HG03520 (cell line): ENCODE data around the gene ZNF546.
A peak's percentile ranks its signal among the peaks of the same experiment; 100 is the strongest.
"Not testable (repeated sequence)": the region's sequence is repeated elsewhere in the genome, so short reads cannot be mapped to it uniquely, and the experiment has no call there.

Experiments
- ATAC-seq: cut with Tn5 transposase; IDR thresholded peaks from one replicate; pipeline ENCODE4 v1.9.1; 2021; ENCODE audit warnings: mild to moderate bottlenecking, moderate library complexity; ENCODE audit not compliant: unreplicated experiment

The ZNF546 gene

DNA sequence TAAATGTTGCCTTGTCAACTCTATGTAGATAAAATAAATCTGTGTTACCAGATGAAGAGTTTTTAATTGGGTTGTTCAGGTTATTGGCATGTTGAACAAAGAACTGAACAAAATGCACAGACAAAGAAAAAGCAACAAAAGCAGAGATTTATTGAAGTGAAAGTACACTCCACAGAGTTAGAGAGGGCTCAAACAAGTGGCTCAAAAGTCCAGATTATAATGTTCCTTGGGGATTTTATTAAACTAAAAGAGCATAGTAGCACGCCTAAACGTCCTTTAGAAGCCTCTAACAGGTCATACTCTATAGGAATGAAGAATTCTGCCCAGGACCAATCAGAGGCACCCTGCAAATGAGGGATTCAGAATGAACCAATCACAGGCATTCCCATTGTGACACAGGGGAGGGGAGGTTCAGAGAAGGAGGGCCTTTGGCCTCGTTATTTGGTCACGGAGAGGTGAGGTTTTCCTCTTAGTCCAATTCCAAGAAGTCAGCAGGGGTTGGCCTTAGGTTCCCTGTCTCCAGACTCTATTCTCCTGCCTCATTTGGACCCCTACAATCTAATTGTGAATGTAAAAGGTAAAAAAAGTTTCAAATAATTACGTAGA lies 13.1 kb upstream of the ZNF546 start:
- no peak for ATAC-seq

DNA sequence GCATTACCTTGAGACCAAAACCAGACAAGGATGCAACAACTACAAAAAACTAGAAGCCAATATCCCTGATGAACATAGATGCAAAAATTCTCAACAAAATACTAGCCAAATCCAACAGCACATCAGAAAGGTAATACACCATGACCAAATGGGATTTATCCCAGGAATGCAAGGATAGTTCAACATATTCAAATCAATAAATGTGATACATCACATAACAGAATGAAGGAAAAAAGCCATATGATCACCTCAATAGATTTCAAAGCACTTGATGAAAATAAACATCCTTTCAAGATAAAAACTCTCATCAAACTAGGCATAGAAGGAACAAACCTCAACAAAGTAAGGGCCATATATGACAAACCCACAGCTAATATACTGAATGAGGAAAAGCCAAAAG lies 10.2 kb upstream of the ZNF546 start:
- no peak for ATAC-seq

DNA sequence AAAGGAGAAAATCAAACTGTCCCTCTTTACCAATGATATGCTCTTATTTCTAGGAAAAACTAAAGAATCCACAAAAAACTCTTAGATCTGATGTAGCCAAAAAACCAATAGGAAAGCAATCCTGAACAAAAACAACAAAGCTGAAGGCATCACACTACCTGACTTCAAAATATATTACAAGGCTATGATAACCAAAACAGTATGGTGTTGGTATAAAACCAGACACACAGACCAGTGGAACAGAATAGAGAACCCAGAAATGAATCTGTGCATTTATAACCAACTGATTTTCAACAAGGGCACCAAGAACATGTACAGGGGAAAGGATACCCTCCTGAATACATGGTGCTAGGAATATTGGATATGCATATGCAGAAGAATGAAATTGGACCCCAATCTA lies 9.7 kb upstream of the ZNF546 start:
- no peak for ATAC-seq

DNA sequence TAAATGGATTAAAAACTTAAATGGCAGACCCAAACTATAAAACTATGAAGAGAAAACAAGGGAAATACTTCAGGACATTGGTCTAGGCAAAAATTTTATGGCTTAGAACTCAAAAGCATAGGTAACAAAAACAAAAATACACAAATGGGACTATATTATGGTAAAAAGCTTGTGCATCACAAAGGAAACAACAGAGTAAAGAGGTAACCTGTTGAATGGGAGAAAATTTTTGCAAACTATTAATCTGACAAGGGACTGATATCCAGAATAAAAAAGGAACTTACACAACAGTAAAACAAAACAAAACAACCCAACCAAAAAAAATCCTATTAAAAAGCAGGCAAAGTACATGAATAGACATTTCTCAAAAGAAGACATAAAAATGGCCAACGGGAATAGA lies 9.3 kb upstream of the ZNF546 start:
- no peak for ATAC-seq

DNA sequence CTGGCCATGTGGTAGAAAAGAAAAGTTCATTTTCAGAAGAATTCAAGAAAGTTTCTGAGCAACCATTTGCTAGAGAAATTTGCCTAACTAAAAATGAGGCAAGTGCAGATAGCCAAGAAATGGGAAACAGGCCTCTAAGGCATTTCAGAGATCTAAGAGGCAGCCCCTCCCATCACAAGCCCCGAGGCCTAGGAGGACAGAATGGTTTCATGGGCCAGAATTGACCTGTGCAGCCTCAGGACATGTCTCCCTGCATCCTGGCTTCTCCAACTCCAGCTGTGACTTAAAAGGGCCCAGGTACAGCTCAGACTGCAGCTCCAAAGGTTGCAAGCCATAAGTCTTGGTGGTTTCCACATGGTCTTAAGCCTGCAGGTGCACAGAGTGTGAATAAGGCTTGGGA lies 3.3 kb upstream of the ZNF546 start:
- no peak for ATAC-seq

DNA sequence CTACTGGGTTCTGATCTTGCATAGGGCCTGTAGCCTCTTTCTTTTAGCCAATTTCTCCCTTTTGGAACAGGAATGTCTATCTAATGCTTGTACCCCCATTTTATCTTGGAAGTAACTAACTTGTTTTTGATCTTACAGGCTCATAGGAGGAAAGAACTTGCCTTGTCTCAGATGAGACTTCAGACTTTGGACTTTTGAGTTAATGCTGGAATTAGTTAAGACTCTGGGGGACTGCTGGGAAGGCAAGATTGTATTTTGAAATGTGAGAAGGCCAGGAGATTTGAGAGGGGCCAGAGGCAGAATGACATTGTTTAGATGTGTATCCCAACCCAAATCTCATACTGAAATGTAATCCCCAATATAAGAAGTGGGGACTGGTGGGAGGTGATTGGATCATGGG lies 2.5 kb upstream of the ZNF546 start:
- no peak for ATAC-seq

DNA sequence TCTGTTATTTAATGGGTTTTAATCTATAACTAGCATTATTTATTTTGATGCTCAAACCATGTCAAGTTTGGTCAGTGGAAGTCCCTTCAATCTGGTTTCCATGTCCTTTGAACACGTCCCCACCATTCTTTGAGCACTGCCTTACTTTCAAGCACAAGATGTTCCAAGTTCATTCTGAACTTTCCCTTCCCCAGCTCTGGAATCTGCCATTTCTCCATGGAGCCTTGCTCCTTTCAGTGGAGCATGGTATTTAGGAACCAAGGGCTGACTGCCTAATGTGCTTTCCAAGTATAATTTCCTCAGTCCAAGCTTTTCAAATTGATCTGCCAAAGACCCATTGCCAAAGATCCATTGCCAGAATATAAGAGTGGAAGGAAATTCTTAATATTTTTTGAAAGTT lies 1.1 kb upstream of the ZNF546 start:
- ATAC-seq, result no peak

DNA sequence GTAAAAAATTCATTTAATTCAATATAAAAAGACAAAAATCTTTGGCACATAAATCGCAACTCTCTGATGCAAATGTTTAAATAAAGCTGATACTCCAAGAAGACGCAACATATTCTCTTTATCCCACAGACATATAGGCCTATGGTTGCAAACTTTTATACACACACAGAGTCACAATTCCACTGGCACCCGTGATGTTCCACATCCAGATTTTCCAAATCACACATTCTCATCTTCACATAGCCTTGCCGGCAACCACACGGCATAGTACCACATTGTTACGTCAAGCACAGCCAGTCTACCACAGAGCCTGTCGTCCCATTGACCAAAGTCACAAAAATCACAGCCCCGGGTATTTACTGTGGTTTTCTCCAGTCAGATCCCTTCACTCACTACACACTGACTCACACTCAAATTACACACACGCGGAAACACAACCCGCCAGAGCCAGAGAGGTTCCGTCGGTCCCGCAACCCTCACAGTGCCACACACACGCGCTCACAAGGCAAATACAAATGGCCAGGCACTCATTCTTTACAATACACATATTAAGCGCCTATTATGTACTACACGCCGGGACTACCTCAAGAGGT lies 546 bp upstream of the ZNF546 start:
- ATAC-seq, result peak; percentile 25

DNA sequence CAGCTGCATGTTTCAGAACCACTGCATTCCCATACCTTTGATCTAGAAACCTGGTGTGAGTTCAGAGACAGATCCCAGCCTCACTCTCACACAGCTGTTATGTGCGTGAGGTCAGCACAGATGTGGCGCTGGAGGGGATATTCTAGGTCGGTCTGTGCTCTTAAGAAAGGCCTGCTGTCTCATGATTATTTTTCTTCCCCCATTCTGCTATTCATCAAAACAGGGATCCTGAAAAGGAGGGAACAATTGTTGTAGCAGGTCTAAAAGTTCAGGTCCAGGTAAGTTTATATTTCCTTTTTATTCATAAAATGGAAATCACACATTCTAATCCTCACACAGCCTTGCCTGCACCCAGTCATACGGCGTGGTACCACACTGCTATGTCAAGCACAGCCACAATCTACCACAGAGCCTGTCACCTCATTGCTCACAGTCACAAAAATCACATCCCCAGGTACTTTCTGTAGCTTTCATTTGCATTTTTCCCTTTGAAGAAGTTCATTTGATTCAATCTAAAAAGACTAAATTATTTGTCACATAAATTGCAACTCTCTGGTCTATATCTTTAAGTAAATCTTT lies 867 bp downstream of the ZNF546 start:
- no peak for ATAC-seq

DNA sequence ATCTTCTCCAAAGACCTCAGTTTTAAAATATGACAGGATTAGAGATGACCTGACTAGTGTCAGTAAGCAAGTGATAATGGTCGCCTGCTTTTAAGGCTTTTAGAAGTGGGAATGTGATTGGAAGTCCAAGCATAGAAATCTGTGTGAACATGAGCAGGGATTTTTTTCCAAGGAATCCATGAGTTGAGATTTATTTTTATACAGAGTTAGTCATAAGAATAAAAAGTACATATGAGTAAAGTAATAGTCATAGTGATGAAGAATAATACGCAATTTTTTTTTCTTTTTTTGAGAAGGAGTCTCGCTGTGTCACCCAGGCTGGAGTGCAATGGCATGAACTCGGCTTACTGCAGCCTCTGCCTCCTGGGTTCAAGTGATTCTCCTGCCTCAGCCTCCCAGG lies 1.6 kb downstream of the ZNF546 start:
- ATAC-seq, result no peak

DNA sequence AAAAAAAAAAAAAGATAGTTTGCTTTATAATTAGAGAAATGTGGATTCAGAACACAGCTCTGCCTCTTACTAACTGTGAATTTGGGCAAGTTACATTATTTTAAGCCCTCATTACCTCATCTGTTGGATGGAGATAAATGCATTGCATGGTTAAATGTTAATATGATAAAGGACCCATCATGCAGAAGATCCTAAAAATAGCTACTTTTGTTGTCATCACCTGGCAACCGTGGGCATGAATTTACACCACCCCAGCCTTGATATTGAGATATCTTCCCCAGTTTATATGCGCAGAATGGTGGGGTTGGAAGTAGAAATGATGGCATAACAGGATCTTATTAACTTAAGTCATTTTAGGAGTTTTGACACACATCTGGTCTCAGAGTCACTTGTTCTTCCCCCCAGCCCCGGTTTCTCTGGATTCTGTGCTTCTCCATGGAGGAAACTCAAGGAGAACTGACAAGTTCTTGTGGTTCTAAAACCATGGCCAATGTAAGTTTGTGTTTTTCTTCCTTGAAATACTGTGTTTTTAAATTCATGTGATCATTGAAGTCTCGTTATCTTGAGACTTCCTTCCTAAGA lies 8.9 kb downstream of the ZNF546 start:
- no peak for ATAC-seq

DNA sequence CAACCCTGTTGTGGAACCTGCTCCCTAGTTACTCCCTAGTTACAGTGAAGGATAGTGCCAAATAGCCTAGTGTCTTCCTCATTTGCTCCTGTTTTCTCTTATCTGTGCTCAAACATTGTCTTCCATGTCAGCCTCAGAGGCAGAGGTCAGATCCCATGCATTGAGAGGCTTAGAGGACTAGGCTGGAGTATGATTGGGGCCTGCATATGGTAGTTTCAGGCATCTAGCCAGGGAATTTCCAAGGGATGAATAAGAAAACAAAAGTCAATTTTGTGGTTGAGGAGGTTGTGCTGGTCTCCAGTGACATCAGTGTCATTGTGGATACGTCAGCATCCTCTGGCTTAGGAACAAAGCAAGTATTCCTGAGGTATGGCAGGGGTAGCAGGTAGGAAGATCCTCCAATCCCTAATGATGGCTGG lies 9.4 kb downstream of the ZNF546 start:
- ATAC-seq, result no peak

DNA sequence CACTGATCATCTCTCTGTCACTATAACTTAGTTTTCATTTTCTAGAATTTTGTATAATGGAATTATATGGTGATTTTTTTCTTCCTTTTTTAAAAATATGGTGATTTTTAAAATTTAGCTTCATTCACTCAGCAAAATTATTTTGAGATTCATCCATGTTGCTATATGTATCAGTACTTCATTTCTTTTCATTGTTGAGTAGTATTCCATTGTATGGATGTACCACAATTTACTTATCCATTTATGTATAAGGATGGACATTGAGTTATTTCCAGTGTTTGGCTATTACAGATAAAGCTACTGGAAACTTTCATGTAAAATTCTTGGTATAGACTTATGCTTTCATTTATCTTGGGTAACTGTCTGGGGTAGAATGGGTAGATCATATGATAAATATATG lies 12.8 kb downstream of the ZNF546 start:
- no peak for ATAC-seq

DNA sequence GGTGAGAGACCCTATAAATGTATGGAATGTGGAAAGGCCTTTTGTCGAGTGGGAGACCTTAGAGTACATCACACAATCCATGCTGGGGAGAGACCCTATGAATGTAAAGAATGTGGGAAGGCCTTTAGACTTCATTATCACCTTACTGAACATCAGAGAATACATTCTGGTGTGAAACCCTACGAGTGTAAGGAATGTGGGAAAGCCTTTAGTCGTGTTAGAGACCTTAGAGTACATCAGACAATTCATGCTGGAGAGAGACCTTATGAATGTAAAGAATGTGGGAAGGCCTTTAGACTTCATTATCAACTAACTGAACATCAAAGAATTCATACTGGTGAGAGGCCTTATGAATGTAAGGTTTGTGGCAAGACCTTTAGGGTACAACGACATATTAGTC lies 17.1 kb downstream of the ZNF546 start:
- no peak for ATAC-seq

DNA sequence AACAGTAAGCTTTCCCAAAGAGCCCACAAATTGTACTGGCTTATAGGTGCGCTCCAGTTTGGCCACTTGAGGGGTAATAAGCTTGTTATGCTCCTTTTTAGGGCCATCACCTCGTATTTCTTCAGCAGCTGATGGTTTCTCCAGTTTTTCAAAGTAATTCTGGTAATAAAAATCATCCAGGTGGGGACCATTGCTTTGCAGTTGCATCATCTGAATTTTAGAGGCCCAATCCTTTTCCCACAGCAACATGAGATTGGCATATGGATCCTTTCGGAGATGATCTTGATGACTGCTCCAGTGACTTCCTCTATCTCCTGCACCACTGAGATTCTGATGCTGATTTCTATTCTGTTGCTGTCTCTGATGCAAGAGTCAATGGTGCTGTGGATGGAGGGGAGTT lies 27.1 kb downstream of the ZNF546 start:
- no peak for ATAC-seq

DNA sequence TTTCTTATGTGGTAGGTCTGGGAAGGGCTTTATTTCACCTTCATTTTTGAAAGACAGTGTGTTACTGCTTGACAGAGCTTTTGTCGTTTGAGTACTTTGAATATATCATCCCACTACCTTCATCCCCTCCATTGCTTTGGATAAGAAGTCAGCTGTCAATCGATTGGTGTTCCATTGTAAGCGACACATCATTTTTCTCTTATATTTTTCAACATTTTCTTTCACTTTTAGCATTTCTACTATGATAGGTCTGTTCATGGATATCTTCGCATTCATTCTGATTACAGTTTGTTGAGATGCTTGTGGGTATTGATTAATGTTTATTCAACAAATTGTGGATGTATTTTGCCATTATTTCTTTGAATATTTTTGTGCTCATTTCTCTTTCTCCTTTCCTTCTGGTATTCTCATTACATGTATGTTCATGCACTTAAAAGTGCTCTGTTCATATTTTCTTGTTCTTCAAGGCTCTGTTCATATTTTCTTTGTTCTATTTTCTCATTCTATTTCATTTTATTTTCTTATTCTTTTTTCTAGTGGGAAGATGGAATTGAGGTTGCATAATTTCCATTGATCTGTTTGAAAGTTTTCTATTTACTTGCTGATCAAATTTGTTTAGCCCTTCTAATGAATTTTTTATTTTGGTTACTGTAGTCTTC lies 29.2 kb downstream of the ZNF546 start:
- ATAC-seq, result no peak

DNA sequence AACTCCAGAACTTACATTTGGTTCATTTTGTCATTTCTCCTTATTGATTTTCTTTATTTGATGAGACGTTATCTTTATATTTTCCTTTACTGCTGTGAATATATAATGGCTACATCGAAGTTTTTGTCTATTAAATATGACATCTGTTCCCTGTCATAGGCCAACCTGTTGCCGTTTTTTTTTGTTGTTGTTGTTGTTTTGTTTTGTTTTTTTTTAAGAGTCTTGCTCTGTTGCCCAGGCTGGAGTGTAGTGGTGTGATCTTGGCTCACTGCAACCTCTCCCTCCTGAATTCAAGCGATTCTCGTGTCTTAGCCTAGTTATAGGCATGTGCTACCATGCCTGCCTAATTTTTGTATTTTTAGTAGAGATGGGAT lies 29.7 kb downstream of the ZNF546 start:
- ATAC-seq, result no peak

DNA sequence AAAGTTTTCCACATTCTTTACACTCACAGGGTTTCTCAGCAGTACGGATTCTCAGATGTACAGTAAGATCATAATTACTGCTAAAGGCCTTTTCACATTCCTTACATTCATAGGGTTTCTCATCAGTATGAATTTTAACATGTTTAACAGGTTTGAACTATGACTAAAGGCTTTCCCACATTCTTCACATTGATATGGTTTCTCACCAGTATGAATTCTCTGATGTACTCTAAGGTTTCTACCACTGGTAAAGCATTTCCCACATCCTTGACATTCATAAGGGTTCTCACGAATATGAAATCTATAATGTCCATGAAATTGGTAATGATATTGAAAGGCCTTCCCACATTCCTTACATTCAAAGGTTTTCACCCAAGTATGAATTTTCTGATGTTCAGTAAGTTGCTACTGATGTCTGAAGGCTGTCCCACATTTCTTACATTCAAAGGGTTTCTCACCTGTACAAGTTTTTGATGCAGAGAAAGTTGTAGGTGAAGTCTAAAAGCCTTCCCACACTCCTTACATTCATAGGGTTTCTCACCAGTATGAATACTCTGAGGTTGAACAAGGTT lies 37.2 kb downstream of the ZNF546 start:
- ATAC-seq, result no peak

DNA sequence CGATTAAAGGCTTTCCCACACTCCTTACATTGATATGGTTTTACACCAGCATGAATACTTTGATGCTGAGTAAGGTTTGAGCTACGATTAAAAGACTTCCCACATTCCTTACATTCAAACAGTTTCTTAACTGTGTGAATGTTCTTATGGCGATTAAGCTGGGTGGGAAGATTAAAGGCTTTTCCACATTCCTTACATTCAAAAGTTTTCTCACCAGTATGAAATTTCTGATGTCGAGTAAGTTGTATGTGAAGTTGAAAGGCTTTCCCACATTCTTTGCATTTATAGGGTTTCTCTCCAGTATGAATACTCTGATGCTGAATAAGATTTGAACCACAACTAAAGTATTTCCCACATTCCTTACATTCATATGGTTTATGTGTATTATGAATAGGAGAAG lies 39.1 kb downstream of the ZNF546 start:
- no peak for ATAC-seq

DNA sequence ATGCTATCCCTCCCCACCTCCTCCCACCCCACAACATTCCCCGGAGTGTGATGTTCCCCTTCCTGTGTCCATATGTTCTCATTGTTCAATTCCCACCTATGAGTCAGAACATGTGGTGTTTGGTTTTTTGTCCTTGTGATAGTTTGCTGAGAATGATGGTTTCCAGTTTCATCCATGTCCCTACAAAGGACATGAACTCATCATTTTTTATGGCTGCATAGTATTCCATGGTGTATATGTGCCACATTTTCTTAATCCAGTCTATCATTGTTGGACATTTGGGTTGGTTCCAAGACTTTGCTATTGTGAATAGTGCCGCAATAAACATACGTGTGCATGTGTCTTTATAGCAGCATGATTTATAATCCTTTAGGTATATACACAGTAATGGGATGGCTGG lies 41.2 kb downstream of the ZNF546 start:
- ATAC-seq, result not testable (repeated sequence)

DNA sequence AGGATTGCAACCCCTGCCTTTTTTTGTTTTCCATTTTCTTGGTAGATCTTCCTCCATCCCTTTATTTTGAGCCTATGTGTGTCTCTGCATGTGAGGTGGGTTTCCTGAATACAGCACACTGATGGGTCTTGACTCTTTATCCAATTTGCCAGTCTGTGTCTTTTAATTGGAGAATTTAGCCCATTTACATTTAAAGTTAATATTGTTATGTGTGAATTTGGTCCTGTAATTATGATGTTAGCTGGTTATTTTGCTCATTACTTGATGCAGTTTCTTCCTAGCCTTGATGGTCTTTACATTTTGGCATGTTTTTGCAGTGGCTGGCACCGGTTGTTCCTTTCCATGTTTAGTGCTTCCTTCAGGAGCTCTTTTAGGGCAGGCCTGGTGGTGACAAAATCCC lies 44.9 kb downstream of the ZNF546 start:
- ATAC-seq, result not testable (repeated sequence)

DNA sequence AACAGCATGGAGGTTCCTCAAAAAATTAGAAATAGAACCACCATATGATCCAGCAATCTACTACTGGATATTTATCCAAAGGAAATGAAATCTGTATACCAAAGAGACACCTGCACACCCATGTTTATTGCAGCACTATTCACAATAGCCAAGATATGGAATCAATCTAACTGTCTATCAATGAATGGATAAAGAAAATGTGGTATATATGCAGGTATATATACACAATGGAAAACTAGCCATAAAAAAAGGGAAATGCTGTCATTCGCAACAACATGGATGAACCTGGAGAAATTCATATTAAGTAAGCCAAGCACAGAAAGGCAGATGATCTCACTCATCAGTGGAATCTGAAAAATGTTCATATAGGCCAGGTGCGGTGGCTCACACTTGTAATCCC lies 56.6 kb downstream of the ZNF546 start:
- no peak for ATAC-seq
